IPS DF 19.7 (cell line): ENCODE data around the gene KIAA0319L.
"Not testable (repeated sequence)": the region's sequence is repeated elsewhere in the genome, so short reads cannot be mapped to it uniquely, and the experiment has no call there.

ENCODE experiments used
- DNase-seq: peaks from one replicate; pipeline ENCODE4 v3.0.0-alpha.2; 2013; ENCODE audit warnings: low read depth, low spot score

The KIAA0319L gene

DNA sequence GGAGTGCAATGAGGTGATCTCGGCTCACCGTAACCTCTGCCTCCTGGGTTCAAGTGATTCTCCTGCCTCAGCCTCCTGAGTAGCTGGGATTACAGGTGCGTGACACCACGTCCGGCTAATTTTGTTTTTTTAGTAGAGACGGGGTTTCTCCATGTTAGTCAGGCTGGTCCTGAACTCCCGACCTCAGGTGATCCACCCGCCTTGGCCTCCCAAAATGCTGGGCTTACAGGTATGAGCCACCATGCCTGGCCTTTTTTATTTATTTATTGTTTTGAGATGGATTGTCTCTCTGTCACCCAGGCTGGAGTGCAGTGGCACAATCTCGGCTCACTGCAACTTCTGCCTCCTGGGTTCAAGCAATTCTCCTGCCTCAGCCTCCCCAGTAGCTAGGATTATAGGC lies 24.4 kb upstream of the KIAA0319L start:
- DNase-seq, result not testable (repeated sequence)

DNA sequence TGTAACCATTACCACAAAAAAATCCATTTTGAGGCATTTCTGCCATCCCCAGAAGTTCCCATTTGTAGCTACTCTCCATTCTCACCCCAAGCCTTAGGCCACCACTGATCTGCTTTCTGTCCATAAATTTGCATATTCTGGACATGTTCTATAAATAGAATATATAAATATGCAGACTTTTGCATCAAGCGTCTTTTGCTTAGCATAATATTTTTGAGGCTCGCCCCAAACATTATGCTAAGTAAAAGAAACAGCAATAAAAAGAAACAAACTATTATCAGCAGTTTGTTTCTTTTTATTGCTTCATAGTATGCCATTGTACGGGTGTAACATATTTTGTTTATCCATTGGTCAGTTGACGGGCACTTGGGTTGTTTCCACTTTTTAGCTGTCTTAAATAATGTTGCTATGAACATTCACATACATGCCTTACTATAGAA lies 23.8 kb upstream of the KIAA0319L start:
- no peak for DNase-seq

DNA sequence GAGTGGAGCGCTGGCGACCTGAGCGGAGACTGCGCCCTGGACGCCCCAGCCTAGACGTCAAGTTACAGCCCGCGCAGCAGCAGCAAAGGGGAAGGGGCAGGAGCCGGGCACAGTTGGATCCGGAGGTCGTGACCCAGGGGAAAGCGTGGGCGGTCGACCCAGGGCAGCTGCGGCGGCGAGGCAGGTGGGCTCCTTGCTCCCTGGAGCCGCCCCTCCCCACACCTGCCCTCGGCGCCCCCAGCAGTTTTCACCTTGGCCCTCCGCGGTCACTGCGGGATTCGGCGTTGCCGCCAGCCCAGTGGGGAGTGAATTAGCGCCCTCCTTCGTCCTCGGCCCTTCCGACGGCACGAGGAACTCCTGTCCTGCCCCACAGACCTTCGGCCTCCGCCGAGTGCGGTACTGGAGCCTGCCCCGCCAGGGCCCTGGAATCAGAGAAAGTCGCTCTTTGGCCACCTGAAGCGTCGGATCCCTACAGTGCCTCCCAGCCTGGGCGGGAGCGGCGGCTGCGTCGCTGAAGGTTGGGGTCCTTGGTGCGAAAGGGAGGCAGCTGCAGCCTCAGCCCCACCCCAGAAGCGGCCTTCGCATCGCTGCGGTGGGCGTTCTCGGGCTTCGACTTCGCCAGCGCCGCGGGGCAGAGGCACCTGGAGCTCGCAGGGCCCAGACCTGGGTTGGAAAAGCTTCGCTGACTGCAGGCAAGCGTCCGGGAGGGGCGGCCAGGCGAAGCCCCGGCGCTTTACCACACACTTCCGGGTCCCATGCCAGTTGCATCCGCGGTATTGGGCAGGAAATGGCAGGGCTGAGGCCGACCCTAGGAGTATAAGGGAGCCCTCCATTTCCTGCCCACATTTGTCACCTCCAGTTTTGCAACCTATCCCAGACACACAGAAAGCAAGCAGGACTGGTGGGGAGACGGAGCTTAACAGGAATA lies 20.1 kb upstream of the KIAA0319L start:
- no peak for DNase-seq

DNA sequence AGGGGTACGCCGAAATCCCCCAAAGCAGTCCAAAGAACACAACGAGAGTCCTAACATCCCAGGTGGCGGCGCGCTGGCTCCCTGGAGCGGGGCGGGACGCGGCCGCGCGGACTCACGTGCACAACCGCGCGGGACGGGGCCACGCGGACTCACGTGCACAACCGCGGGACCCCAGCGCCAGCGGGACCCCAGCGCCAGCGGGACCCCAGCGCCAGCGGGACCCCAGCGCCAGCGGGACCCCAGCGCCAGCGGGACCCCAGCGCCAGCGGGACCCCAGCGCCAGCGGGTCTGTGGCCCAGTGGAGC lies 19.5 kb upstream of the KIAA0319L start:
- DNase-seq, result not testable (repeated sequence)

DNA sequence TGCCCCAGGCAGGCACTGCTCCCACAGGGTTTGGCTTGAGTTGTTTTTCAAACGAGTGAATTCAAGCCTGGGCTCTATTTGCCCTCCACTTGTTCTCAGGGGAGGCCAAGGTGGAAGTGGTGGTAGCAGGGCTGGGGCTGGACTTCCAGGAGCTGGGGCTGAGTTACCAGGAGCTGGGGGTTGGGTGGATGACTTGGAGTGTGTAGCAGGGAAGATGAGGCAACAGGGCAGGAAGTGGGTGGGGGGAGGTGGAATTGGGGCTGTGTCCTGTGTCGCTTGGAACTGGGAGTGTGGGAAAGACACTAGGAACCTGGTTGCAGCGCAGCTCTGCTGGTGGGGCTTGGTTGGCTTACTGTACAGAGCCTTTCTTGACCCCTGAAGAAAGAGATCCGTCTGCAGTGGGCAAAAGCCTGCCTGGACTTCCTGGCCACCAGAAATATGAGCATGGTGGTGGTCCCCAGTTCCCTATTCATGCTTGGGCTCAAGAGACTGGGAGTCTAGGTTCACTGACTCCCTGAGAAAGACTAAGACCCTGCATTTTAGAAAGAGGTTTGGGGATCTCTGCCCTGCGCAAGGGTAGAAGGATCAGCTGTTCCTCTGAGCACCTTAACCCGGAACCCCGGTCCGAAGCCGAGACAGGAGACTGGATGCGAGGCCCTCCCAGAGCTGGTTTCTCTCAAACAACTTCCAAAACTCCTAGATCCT lies 19.0 kb upstream of the KIAA0319L start:
- no peak for DNase-seq

DNA sequence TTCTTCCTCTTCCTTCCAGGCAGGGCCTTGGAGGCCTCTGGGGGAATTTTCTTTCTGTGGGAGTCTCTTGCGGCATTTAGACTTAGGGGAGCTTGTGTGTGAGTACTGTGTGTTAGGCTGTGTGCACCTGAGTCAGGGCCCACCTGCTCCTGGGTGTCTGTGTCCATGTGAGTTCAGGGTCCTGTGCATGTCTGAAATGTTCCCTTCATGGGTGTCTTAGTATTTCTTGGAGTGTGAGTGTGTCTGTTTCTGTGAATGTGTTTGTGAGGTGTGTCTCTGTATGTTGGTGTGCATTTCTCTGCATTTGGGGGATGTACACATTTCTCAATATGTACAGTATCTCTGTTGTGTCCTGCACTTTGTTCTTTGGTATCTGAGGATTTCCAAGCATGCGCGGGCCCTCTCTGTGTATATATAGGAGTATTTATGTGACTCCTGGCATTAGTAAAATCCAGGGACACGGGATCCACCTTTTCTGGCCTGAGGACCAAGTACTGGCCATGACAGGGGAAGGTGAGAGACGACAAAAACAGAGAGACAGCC lies 18.3 kb upstream of the KIAA0319L start:
- DNase-seq, result no peak

DNA sequence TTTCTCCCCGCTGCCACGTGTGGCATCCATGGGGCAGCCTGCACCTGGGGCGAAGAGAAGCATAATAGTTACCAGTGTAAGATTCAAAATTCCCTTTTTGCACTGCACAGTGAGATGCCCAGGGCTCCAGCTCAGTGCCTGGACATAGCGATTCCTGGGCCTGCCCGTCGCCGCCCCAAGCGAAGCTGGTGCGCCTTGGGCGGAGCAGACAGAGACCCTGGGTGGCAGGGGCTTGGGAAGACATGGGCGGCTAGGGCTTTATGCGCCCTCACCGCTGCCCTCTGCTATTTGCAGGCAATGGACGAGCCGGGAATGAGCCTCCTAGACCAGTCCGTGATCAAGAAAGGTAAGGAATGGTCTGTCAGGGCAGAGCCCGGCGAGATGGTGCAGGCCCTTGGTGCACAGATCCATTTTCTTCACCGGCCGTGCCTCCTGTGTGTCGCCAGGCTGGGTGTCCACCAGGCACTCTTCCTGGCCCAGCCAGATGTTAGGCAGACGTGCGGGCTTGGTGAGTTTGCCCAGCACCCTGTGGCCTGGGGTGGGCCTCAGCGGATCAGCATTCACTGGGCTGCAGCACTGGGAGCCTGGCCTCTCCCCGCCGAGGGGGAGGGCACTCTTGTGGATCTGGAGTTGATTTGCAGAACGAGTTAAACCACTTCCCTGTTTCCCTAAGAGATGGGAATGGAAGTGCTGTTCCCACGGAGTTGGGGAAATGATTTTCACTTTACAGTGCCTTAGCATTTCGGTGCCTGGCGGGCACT lies 17.6 kb upstream of the KIAA0319L start:
- DNase-seq, result no peak

DNA sequence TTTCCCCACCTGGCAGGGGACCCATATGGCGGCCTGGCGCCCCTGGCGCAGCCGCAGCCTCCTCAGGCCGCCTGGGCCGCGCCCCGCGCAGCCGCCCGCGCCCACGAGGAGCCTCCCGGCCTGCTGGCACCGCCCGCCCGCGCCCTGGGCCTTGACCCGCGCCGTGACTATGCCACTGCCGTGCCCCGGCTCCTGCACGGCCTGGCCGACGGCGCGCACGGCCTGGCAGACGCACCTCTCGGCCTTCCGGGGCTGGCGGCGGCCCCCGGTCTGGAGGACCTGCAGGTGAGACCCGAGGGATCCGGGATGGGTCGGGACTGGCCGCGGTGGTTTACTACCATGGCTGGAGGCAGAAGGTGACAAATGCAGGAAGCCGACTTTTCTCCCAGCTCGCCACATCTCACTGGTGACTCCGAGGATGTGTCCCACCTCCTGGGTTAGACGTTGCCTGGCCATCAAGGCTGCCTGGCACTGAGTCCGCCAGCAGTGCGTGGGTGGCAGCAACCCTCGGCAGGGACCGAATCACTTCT lies 17.0 kb upstream of the KIAA0319L start:
- no peak for DNase-seq

DNA sequence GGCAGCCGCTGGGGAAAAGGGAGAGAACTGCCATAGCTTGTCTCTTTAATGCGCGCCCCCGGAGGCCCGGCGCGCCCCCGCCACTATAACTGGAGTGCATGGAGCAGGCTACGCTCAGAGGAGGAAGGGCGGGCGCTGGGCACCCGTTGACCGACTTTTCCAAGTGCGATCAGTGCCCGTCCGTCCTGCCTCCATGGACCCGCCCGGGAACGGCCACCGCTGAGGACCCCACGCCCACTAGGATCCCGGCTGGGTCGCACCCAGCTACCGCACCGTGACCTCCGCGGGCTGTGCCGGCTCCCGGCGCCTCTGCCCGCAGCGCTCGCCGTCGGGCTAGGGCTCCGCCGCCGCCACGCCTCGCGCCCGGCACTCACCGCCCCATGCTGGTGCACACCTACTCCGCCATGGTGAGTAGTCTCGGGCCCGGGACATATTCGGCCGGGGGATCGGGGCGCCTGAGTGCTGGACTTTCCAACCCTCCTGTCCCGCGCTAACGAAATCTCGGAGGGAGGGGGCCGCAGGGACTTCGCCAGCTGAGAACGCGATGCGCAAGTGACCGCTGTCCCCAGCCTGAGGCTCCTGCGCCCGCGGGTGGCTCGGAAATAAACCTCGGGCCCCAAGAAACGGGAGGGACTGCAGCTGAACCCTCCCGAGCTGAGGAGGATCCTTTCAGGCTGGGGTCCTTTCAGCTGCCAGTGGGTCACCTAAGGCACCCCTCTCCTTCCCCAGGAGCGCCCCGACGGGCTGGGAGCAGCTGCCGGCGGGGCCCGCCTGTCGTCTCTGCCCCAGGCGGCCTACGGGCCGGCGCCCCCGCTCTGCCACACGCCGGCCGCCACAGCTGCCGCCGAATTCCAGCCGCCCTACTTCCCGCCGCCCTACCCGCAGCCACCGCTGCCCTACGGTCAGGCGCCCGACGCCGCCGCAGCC lies 16.3 kb upstream of the KIAA0319L start, which contains the start of gene TFAP2E:
TSS of gene TFAP2E (plus strand) at position 117 of the 927 bp plus-strand sequence. CDS start at position 381, 264 bp downstream.
- DNase-seq, result no peak

DNA sequence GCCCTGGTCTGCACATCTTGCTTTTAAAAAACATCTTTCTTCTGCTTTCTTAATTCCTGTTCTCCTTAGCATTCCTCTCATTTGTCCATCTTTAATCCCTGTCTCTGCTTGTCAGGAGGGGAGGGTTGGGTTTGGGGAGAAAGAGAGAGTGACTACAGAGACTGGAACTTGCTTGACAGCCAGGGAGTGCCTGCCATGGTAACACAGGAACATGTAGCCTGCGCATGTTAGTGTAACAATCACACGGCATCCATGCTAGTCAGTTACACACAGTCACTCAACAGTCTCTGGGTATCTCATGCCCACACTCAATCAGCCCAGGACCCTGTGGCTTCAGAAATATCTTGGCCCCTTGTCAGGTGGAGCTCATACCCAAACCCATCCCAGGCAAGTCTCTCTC lies 15.1 kb upstream of the KIAA0319L start:
- no peak for DNase-seq

DNA sequence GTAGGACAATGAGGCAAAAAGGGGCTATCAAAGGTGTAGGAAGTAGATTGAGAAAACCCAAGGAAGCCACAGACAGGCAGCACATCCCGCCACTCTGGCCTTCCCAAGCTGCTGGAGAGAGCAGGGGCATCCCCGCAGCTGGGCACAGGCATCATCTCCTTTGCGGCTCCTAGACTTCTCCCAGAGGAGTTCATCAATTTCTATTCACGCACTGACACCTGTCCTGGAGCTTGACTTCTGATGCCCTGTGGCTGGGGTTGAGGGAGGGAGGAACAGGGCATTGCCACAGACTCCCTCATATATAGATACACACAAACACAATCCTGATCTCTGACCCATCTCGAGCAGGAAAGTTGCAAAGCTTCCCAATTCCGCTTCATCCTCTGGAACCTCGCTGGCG lies 14.1 kb upstream of the KIAA0319L start:
- no peak for DNase-seq

DNA sequence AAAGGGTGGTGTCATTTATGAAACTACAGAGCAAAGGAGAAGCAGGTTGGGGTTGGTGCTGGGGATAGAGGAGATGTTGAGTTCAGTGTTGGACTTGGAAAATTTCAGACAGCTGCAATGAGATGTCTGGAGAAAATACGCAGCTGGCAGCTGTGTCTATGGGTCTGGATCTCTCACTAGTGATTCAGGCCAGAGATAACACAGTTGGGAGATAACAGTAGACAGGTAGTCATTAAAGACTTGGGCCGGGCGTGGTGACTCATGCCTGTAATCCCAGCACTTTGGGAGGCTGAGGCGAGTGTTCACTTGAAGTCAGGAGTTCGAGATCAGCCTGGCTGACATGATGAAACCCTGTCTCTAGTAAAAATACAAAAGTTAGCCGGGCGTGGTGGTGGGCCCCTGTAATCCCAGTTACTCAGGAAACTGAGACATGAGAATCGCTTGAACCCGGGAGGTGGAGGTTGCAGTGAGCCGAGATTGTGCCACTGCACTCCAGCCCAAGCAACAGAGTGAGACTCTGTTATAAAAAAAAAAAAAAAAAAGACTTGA lies 13.5 kb upstream of the KIAA0319L start:
- DNase-seq, result no peak

DNA sequence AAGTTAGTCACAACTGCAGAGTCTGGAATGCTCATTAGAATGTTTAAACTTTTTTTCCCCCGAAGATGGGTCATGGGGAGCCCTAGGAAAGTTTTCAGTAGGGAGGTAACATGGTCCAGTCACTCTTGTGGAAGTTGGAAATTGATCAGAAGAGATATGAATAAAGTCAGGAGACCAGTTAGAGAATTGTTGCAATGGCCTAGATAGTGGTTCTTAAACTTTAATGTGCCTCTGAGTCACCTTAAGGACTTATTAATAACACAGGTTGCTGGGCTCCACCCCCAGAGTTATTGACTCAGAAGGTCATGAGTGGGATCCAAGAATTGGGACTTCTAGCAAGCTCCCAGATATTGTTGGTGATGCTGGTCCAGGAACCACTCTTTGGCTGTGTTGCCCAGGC lies 12.7 kb upstream of the KIAA0319L start:
- no peak for DNase-seq

DNA sequence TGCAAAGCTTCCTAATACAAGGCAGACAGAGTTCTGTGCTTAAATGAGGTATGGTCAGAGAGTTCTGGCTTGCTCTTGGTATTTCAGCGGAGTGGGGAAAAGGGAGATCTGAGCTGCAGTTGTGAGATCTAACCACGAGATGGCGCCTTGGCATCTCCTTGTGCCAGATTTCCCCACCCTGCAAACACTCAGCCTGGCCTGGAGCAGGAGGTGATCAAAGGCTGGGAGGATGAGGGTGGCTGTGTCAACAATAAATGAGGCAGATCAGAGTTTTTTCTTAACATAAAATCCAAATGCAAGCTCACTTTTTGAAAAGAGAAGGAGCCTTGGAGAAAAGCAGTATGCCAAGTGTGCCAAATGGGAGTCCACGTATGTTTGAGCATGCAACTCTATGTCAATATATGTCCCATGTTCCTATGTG lies 11.8 kb upstream of the KIAA0319L start:
- DNase-seq, result no peak

DNA sequence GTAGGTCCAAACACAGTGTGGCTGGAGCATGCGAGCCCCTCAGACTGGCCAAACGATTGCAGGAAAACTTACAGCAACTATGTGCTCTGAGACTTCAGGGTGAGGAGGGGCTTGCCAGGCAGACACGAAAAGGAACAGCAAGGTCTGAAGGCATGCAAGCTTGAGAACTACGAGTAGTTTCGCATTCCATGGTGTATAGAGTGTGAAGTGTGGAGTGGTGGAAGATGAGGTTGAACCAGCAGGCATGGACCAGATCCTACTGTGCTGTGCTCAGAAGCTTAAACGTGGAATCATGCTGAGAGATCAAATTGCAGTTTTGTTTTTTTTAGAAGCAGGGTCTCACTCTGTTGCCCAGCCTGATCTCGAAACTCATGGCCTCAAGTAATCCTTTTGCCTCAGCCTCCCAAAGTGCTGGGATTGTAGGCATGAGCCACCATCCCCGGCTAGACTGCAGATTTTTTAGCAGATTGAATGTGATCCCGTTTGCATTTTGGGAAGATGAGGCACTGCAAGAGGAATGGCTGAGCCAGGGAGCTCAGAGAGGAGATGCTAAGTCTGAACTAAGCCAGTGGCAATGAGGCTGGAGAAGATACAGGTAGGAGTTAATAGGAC lies 10.8 kb upstream of the KIAA0319L start:
- no peak for DNase-seq

DNA sequence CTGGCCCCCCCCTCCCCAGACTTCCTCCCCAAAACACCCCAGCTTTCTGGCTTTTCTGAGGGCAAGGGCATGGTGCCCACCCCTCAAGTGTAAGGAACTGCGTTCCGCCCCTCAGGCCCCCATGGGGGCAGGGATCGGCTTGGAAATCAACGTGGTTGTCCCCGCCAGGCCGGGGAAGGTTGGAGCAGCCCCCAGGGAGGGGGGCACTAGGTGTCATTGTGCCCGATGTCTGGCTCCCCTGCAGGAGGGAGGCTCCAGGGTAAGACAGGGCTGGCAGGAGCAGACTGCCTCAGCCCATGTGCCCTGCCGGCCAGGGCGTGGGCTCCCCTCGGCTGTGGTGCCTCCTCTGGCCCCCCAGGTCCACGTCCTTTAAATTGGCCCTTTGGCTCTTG lies 8.5 kb upstream of the KIAA0319L start:
- no peak for DNase-seq

DNA sequence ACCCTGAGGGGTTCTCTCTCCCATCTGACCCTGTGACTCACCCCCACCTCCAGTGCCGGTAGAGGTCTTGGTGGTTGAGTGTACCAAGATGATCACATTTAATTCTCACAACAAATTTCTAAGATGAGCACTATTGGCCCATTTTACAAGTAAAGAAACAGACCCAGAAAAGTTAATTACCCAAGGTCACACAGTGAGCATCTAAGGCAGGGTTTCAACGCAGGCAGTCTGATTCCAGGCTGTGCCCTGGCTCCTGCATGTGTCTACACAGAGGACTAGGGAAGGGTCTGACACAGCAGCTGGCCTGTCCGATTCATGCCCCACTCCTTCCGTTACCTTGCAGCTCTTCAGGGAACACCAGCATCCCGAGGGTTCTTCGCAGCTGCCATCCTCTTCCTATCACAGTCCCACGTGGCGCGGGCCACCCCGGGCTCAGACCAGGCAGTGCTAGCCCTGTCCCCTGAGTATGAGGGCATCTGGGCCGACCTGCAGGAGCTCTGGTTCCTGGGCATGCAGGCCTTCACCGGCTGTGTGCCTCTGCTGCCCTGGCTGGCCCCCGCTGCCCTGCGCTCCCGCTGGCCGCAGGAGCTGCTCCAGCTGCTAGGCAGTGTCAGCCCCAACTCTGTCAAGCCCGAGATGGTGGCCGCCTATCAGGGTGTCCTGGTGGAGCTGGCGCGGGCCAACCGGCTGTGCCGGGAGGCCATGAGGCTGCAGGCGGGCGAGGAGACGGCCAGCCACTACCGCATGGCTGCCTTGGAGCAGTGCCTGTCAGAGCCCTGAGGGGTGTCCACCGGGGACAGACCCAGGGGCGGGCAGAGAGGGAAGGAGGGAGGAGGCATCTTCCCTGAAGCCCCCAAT lies 7.9 kb upstream of the KIAA0319L start:
- no peak for DNase-seq

DNA sequence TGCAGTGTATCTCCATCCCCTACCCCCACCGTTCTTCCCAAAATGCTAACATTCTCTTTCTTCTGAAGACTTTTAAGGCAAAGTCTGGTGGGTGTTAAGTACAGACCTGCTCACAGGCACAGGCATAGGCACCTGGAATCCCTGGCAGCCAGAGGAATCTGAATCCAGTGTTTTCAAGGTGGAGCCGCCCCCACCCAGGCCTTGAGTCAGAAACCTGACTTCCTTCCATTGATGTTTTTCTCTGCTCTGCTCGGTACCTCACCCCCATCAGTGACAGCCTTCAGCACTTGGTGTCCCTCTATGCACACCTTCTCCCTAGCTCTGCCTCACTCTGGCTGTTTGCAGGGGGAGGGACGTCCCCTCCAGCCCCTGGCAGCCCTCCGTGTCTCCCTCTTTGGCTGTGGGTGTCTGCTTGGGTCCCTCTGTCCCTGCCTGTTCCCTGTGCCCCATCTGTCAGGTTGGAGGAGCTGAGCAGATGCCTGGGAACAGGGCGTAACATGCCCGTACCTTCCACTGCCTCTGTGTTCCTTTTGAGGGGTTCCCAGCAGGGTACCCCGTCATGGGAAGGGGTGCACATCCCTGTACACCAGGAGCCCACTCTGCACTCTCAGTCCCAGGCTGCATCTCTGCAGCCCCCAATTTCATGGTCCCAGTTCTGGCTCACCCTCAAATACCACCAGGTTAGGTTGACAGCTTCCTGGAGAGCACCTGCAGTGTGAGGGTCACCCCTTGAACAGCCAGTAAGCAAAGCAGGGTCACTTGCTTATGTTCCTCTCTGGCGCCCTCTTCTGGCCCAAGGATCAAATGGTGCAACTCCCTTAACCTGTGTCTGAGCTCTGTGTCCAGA lies 7.1 kb upstream of the KIAA0319L start:
- DNase-seq, result no peak
